Activated T-cell treated with anti-CD3 and anti-CD28 coated beads, Interleukin-2, amount 50 U/mL, for 48 hours (primary cell): Measurements from ENCODE around the gene GPHB5.
"Not testable (repeated sequence)": the region's sequence is repeated elsewhere in the genome, so short reads cannot be mapped to it uniquely, and the experiment has no call there.

Source experiments
- DNase-seq, 2 experiments: peaks; one replicate each; pipeline ENCODE4 v3.0.0-alpha.2; 2020

The GPHB5 gene

DNA sequence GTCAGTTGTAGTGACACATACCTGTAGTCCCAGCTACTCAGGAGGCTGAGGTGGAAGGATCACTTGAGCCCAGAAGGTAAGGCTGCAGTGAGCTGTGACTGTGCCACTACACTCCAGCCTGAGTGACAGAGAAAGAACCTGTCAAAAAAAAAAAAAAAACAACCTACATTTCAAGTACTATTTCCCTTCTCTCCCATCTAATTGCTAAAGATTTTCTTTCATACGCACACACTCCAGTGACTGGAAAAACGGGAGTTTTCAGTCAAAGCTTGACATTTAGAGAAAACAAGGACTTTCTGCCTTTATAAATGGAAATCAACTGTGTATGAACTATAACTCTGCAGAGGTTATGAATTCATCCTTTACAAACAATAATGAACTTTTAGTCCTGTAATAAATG is 25.9 kb downstream of the GPHB5 start:
- no peak for DNase-seq

DNA sequence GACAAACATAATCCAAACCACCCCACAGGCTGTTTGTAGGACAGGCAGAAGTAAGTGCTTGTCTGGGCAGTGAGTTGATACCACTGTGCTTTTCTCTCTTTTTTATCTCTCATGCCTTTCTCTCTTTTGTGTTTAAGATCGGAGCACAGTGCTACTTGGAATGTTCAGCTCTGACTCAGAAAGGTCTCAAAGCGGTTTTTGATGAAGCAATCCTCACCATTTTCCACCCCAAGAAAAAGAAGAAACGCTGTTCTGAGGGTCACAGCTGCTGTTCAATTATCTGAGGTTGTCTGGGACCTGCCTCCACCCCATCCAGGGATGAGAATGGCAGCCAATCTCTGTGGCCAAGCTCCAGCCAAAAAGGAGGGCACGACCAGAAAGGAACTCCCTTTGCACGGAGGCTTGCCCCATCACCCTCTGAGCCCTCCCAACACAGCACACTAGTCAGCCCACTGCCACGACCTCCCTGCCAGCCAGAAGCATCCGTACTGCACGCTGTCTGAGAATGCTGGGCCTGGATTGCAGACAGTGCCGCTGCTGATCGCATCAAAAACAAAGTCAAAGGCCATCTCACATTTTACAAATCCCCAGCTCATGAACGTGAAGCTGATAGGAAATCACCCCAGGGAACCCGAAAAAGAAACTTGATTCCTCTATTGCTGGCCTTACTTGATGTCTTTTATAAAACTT is 27.8 kb downstream of the GPHB5 start:
- DNase-seq = no peak

DNA sequence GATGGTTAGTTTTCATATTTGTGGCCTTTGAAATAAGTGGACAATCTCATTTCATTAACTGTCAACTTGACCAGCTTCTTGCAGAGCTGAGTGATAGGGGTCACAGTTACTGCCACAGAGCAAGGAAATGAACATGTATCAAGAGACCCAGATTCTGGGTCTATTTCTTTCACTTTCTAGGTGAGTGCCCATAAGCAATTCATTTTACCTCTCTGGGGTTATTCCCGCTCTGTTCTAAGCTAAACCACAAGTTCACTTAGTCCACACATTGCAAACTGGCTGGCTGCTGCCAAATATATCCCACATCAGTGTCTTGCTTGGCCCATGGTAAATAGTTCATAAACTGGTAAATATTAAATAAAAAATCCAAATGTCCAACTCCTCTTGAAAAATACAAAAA is 29.9 kb downstream of the GPHB5 start:
- DNase-seq = no peak

DNA sequence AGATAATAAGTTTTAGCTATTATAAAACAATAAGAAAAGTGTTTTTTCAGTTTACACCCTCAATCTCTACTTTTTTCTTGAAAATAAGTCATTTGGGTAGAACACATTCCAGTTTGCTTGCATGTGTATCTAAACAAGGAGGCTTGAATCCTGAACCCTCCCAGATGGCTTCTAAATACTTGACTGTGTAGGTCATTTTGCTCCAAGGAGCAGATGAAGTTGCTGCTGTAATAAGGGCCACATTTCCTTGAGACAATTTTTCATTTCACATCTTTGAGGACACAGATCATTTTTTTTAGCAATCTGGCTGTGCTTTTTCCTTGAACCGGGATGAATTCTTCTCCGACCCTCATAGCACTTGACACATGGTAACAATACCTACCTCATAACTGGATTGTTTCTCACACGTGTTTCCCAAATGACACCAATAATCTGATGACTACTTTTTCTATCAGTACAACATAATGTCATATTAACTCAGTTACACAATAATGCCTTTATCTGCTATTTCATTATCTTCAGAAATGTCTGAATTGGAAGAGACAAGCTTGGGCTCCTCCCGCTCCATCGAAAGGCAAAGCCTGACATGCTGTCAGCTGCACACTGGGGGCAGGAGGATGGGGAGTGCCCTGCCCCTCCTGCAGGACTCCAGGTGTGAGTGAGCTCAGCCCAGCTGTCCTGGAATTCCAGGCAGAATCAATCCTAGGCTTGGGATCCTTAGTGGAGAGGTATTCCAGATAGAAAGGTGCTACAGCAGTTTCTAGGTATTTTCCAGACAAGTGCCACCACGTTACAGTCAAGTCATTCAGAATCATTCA is 30.9 kb downstream of the GPHB5 start:
- DNase-seq = no peak

DNA sequence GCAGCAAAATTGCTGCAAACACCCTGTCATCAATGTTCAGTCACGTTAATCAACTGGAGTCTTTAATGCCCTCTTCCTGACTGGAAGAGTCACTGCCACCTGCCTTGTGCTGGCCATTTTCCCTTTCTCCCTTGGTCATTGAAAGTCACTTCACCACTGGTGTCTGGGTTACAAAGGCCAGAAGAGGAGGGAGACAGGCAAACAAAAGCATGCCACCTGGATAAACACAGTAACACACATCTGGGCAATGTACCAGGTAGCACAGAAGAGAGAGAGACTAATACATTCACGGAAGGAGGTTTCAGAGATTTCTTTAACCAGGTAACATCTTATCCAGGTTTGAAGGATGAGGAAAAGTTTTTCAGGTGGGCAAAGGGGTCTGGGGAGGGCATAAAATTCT is 32.7 kb downstream of the GPHB5 start:
- DNase-seq = no peak

DNA sequence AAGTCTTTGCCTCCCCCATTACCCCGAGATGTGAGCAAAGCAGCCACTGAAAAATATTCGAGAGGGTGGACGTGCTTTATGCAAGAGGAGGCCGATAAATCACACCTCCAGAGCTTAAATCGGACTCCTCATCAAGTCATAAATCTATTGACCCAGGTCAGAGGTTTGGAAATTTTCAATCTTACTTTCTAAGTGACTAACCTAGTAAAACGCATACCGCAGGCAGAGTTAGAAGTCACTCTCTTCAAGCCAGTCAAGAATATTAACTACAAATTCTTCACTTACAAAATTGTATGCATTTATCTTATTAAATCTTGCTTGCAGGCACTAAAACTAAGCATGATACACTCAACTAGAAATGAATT is 34.9 kb downstream of the GPHB5 start:
- DNase-seq = no peak

DNA sequence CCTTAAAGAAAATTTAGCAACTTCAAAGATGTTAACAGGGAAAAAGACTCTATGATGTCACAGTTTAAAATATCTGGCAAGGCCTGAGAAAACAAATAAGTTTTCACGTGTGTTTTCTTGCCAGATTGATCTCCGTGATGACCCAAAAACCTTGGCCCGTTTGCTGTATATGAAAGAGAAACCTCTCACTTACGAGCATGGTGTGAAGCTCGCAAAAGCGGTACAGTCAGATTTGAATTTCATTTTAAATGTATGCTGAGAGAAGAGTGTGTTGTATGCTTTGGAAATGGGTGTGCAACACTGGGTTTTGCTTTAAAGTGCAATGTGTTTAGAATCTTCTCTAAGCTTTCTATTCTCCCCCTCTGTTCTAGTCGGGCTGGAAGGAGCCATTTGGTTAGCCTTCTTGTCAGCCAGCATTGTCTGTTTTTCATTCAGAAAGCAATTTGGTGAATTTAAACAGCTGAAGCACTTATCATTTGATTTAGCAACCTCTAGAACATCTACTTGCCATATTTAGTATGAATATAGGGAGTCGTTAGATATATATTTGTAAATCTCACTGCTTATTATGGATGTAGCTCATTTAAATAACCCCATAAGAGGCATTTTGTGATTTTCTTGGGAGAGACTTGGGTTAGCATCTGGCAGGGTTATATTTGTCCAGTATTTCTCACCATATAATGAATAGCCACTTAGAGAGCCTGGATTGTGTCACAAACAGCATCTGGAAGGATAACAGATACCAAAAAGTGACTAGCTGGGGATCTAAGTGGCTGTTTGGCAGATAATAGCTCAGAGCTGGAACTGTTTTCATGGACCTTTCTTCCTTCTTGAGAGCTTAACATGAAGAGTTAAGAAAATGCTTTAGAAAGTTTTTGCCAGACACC is 35.5 kb downstream of the GPHB5 start:
- no peak for DNase-seq

DNA sequence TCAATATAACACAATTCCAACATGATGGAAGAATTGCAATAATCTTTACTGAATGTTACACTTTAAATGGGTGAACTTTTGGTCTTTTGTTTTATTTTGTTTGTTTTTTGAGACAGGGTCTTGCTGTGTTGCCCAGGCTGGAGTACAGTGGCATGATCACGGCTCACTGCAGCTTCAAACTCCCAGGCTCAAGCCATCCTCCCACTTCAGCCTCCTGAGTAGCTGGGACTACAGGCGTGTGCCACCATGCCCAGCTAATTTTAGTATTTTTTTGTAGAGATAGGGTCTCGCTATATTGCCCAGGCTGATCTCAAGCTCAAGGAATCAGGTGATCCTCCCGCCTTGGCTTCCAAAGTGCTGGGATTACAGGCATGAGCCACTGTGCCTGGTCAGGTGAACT is 38.8 kb downstream of the GPHB5 start:
- DNase-seq = not testable (repeated sequence)

DNA sequence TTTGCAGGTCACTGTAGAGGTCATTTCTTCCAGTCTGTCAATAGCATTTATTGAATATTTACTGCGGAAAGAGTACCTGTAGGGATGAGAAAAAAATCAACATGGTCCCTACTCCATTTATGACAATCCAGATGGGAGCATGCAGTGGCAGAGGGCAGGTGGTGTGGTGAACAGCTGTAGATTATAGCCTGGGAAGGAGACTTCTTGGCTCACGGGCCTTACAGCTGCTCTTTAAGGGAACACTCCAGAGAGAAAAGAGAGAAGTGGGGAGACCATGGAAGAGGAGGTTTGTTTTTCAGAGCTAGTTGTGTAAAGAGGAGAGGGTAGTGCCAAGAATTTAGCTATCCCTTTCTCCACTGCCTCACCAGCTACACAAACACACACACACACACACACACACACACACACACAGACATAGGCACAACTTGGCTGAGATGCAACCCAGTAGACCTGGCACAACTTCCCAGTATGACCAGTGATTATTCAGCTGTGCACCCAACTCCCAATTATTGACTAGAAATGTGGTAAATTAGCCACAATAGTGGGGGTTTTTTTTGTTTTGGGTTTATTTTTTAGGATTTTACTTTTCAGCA is 41.0 kb downstream of the GPHB5 start:
- no peak for DNase-seq

DNA sequence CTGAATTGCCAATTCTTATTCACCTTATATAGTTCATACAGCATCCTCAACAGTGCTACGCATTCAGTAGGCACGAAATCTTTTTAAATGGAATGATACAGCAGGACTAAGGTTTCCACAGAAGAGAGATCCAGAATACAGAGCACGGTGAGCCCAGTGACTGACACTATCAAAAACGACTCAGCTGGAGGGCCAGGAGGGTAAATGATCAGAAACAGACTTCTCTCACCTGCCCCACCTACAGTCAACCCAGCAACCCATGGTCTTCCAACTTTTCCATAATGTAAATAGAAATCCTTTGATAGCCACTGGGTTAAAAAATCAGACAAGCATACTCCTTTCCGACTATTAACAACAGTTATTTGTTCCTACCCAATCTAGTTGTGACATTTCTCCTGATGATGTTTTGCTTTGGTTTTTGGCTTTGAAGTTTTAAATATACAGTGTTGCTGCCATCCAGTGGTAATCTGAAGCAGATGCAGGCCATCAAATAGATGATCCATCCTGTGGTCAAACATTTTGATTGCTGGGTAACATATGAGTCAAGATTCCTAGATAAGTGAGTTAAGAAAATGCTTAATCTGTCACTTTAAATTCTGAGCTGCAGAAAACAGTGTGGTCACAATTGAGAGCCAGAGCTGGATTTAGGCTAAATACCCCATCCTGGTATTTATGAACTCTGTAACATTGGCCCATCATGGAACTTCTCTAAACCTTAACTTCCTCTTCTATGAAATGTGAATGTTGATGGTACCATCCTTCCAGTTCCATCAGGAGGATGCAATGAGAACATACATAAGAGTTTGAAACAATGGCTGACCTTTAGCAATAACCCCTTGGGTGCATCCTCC is 42.0 kb downstream of the GPHB5 start:
- DNase-seq = no peak

DNA sequence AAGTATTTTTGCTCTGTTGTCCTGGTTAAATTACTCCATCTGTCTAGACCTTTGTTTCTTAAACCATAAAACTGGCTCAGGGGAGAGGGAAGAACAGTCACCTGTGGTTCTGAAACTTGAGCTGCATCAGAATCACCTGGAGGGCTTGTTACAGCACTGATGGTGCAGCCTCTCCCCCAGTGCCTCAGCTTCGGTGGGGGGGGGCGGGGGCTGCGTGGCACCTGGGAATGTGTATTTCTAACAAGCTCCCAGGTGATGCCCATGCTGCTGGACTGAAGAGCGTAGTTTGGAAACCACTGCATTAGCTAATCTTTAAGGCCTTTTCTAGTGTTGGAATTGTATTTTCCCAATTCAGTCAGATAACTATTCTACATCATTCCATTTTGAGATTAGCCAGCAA is 42.7 kb downstream of the GPHB5 start:
- no peak for DNase-seq

DNA sequence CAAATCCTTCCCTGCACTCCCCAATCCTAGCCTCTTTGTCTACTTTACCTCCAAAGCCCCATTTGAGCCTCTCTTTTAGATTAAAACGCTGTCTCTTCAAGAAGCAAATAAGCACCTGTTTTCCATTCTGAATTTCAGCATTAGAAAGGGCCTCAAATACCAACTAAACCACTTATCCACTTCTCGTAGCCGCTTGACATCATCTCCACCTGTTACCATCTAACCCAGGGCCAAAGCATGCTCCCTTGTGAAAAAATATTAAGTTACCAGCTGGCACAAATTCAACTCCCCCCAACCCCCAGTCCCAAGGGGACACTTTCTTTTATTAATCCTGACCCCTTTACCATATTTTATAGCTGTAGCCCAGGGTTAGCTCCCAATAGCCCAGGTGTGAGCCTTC is 43.1 kb downstream of the GPHB5 start:
- no peak for DNase-seq

DNA sequence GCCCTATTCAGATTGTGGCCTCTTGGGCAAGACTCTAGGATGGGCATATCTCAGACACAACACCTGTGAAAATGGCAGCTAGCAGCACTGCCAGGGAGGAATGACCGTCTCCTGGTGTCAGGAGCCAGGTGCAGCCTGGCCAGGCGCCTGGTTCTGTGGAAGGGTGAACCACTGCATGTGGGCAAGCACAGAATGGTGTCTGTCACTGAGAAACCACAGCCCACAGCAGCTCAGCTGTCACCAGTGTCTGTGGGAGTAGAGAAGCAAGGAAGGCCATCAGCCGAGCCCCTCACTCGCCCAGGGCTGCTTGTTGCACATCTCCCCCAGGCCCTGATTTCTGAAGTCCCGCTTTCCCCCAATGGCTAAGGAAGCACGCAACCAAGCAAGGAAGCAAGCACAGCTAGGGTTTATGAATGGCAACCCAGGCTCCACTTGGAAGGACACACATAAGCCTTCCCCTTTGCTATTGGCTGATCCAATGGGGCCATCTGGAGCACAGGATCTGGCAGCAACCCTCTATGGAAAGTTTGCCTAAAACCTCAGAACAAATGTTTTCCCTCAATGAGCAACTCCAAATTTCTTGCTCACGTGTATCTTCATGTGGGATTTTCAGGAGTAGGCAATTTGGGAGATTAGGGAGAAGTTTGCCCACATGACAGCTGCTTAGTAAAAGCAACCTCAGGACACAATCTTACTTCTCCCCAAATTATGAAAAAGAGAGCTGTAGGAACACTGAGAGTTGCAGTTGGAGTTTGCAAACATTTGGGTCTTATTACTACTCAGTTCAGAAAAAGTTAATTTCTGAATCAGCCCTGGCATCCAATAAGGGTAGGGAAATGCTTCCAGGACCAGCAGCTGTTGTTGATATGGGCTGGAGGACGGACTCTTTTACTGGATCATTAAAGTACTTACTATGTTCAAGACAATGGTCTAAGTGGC is 44.7 kb downstream of the GPHB5 start:
- DNase-seq = no peak

DNA sequence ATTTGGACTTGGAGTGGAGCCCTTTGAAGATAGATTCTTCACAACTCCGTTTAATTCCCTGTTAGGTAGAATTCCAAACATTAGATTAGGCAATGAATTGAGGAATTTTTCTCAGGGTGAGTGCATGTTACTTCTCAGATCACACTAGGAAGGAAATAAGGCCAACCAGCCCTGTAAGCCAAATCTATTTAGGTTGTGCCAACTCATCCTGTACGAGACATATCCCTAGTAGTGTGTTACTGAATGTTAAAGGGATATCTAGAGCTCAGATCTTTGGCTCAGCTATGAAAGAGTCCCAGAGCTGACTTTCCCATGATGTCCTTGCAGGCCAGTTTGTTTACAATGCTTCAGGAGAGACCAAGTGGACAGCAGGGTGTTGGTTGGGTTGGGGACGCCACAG is 45.6 kb downstream of the GPHB5 start:
- DNase-seq = no peak

DNA sequence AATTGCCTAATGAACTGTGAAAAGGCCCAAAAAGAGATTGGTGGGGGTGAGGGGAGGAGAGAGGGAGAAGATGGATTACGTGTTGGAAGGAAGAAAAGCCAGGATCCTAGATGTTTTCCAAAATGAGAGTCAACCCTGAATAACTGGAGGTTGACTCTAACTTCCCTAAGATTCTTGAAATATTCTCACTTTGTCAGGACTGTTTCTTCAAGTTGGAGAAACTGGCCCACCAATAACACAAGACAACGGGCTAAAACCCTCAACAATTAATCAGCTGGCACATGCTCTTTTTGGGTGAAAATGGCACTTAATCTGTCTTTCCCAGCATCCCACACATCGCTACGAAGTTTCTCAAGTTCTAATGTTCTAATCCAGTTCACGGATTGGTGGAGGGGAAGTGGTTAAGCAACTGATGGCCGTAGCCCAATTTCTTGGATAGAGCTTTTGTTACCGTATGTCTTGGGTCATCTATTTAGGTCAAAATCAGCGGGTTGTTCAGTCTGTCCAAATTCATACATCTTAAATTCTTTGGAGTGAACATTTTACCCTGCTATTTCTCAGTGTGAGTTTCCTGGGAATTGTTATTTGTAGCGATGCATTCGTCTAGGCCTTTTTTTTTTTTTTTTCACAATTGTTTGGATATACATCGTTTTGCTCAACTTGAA is 49.0 kb downstream of the GPHB5 start:
- no peak for DNase-seq

DNA sequence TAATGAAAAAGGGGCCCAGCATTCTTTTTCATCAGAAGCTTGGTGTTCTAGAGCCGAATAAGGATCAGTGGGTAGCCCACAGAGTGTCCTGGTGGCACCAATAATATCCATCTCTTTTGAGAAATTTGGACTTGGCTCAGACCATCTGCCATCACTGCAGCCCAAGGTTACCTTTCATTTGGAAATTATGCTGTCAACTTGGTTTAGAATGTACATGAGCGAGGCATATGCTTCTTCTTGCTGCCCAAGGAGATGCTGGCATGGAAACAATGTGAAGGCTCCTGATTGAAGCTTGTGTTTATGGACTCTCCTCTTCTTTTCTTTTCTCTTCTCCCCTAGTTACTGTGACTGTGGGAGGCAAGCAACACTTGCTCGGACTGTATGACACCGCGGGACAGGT is 50.0 kb downstream of the GPHB5 start:
- DNase-seq = no peak

DNA sequence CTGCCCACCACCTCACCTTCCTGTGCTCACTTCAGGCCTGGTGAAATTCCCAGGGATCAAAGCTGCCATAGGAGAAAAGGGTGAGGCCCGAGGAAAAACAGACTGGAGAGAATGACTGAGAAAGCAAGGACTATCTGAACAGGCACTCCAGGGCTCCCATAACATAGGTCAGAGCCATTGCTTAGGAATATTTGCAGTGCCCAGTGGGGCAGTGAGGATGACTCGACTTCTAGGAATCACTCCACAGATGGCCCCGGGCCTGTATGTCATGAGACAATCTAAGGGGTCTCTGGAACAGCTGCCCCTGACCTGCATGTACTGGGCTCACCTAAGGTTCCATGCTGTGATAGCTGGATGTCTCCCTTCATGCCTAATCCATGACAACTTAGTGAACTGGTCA is 51.6 kb downstream of the GPHB5 start:
- DNase-seq = no peak

DNA sequence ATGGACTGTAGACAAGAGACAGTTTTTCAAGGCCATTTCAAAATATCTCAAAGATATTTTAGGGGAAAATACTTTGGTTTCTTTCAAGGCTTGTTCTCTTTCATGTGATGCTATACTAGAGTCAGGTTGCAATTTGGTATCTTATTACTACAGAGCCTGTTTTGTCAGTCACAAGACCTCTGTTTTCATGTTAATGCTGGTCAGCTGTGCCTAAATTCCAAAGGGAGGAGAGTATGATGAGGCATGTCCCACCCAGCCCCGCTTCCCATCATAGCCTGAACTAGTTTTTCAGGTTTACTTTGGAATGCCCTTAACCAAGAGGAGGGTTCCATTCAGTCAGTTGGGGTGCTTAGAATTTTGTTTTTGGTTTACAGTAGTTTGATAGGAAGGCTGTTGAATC is 52.6 kb downstream of the GPHB5 start:
- DNase-seq = no peak
